Neural cell (in vitro differentiated cells): ENCODE measurements around the gene THRB.

Experiments used
- EP300 ChIP-seq: fragments of 450-650 bp; conservative IDR thresholded peaks from 2 replicates; pipeline ENCODE4 v1.6.1; 2014; ENCODE audit warnings: antibody characterized with exemption, mild to moderate bottlenecking, moderate library complexity; ENCODE audit not compliant: poor library complexity, severe bottlenecking
- EZH2 ChIP-seq: fragments of 200-600, 300-800 bp; shearing (Covaris generic), sonication (generic); IDR thresholded peaks from 2 replicates; pipeline ENCODE4 v1.6.1; 2014; ENCODE audit warnings: antibody characterized with exemption, low read length, borderline replicate concordance, mild to moderate bottlenecking; ENCODE audit not compliant: insufficient read depth, poor library complexity, severe bottlenecking
- POLR2AphosphoS5 ChIP-seq: IDR thresholded peaks from 2 replicates; pipeline ENCODE4 v1.6.1; 2012
- RAD21 ChIP-seq: fragments of 450-650 bp; conservative IDR thresholded peaks from 2 replicates; pipeline ENCODE4 v1.6.1; 2014; ENCODE audit warnings: antibody characterized with exemption, mild to moderate bottlenecking, moderate library complexity
- SMC3 ChIP-seq: fragments of 450-650 bp; conservative IDR thresholded peaks from 2 replicates; pipeline ENCODE4 v1.6.1; 2014; ENCODE audit warnings: antibody characterized with exemption, mild to moderate bottlenecking, moderate library complexity; ENCODE audit not compliant: poor library complexity
- TAF1 ChIP-seq: IDR thresholded peaks from 2 replicates; pipeline ENCODE4 v1.6.1; 2012; ENCODE audit warnings: low read depth
- TF ChIP-seq, protein P1 (sequence below): fragments of 450-650 bp; IDR thresholded peaks from 2 replicates; pipeline ENCODE4 v1.5.1; 2014; ENCODE audit warnings: antibody characterized with exemption, mild to moderate bottlenecking, moderate library complexity; ENCODE audit not compliant: poor library complexity, severe bottlenecking

- TF ChIP-seq EZH2, result no peak
- TF ChIP-seq EP300, result no peak
- TF ChIP-seq, protein P1, sequence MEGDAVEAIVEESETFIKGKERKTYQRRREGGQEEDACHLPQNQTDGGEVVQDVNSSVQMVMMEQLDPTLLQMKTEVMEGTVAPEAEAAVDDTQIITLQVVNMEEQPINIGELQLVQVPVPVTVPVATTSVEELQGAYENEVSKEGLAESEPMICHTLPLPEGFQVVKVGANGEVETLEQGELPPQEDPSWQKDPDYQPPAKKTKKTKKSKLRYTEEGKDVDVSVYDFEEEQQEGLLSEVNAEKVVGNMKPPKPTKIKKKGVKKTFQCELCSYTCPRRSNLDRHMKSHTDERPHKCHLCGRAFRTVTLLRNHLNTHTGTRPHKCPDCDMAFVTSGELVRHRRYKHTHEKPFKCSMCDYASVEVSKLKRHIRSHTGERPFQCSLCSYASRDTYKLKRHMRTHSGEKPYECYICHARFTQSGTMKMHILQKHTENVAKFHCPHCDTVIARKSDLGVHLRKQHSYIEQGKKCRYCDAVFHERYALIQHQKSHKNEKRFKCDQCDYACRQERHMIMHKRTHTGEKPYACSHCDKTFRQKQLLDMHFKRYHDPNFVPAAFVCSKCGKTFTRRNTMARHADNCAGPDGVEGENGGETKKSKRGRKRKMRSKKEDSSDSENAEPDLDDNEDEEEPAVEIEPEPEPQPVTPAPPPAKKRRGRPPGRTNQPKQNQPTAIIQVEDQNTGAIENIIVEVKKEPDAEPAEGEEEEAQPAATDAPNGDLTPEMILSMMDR, result no peak
- TF ChIP-seq SMC3, result no peak
- TF ChIP-seq RAD21, result no peak
- TF ChIP-seq TAF1, result no peak
- no peak for TF ChIP-seq POLR2AphosphoS5
Measured at GRCh38 chr3:24540821-24541220, 46.2 kb upstream of the THRB start.
